HFFc6 (cell line): Measurements from ENCODE around the gene TPM3. TPM values are rescaled to one million over a fixed set of nuclear protein-coding genes. Genes with fewer than 3 reads are reported as not detected.

Experiments used
- DNase-seq: peaks from one replicate; pipeline ENCODE4 v3.0.0-alpha.2; 2018
- H3K27ac Mint-ChIP-seq: 2 replicates; pipeline ENCODE4 v1.8.0; 2020; ENCODE audit warnings: mild to moderate bottlenecking, mixed read lengths
- H3K27me3 Mint-ChIP-seq: 2 replicates; pipeline ENCODE4 v1.8.0; 2021; ENCODE audit warnings: mild to moderate bottlenecking, moderate library complexity, mixed read lengths; ENCODE audit not compliant: insufficient read depth
- H3K36me3 Mint-ChIP-seq: 2 replicates; pipeline ENCODE4 v1.8.0; 2021; ENCODE audit warnings: low read depth, mixed read lengths
- H3K4me1 Mint-ChIP-seq: 2 replicates; pipeline ENCODE4 v1.8.0; 2020; ENCODE audit warnings: low read depth, mixed read lengths
- H3K4me3 Mint-ChIP-seq: 2 replicates; pipeline ENCODE4 v1.8.0; 2020; ENCODE audit warnings: mild to moderate bottlenecking, moderate library complexity, mixed read lengths
- H3K9me3 Mint-ChIP-seq: 2 replicates; pipeline ENCODE4 v1.8.0; 2020; ENCODE audit warnings: mild to moderate bottlenecking, mixed read lengths
- CTCF ChIP-seq: fragments of 200-600 bp; sonication (generic); IDR thresholded peaks from 2 replicates; pipeline ENCODE4 v1.5.0; 2021; ENCODE audit warnings: antibody characterized with exemption, mild to moderate bottlenecking
- total RNA-seq, 6 experiments: library from RNA; stranded (reverse); fragmentation: NEBNext Ultra II Directional; extraction: Animal tissue kit (Norgen Biotek cat#: 25700); gene quantifications; 2 replicates in 1 of 6; 3 replicates in 5 of 6; pipeline ENCODE4 v1.2.3, GENCODE V29; 2021

TPM3 gene
- total RNA-seq, 6 experiments from 2014 or later, result 503 to 809 (median 701) TPM

- no peak for TF ChIP-seq CTCF
- no peak for DNase-seq
Measured at GRCh38 chr1:154186852-154187501, 4.9 kb downstream of the TPM3 start.

GRCh38 chr1:154186177-154186576, 5.7 kb downstream of the TPM3 start:
- peaks cover 19% of the 10 kb centered on the region for H3K36me3 Mint-ChIP-seq
- peak; percentile 71 for TF ChIP-seq CTCF
- no peaks in the 10 kb centered on the region; the same call in 1 of the 2 replicates for H3K9me3 Mint-ChIP-seq
- peaks cover 14% of the 10 kb centered on the region for H3K27me3 Mint-ChIP-seq
- no peak overlapping the region for H3K27ac Mint-ChIP-seq
- H3K4me1 Mint-ChIP-seq, result peaks cover 31% of the 10 kb centered on the region
- no peak overlapping the region for H3K4me3 Mint-ChIP-seq
- peak; percentile 36 for DNase-seq

More at GRCh38 chr1:154186852-154187501, 4.9 kb downstream of the TPM3 start:
- Mint-ChIP-seq H3K36me3 (peaks cover 11% of the 10 kb centered on the region), H3K9me3 (no peaks in the 10 kb centered on the region; the same call in 1 of the 2 replicates), H3K4me1 (peaks cover 29% of the 10 kb centered on the region), H3K27ac (no peak overlapping the region), H3K27me3 (peaks cover 18% of the 10 kb centered on the region), H3K4me3 (no peak overlapping the region)

- TF ChIP-seq CTCF, result no peak; the same call in 1 of the 2 replicates
- H3K4me3 Mint-ChIP-seq, result peak overlapping the region; percentile 99
- peak; percentile 97 for DNase-seq
- H3K27me3 Mint-ChIP-seq, result peaks cover 12% of the 10 kb centered on the region
- peaks cover 47% of the 10 kb centered on the region for H3K4me1 Mint-ChIP-seq
- H3K27ac Mint-ChIP-seq, result peak overlapping the region; percentile 97
- no peaks in the 10 kb centered on the region; the same call in 1 of the 2 replicates for H3K9me3 Mint-ChIP-seq
- H3K36me3 Mint-ChIP-seq, result peaks cover 40% of the 10 kb centered on the region
Measured at GRCh38 chr1:154183046-154183915, 8.6 kb downstream of the TPM3 start.

GRCh38 chr1:154182344-154183045, 9.4 kb downstream of the TPM3 start:
- H3K9me3 Mint-ChIP-seq, result no peaks in the 10 kb centered on the region; the same call in 1 of the 2 replicates
- peaks cover 42% of the 10 kb centered on the region for H3K36me3 Mint-ChIP-seq
- peak; percentile 19; the same call in 1 of the 2 replicates for TF ChIP-seq CTCF
- peak overlapping the region; percentile 97 for H3K27ac Mint-ChIP-seq
- peaks cover 9% of the 10 kb centered on the region for H3K27me3 Mint-ChIP-seq
- H3K4me1 Mint-ChIP-seq, result peaks cover 55% of the 10 kb centered on the region
- peak overlapping the region; percentile 99 for H3K4me3 Mint-ChIP-seq
- DNase-seq, result peak; percentile 70

- peaks cover 61% of the 10 kb centered on the region for H3K4me1 Mint-ChIP-seq
- peaks cover 7% of the 10 kb centered on the region for H3K27me3 Mint-ChIP-seq
- H3K36me3 Mint-ChIP-seq, result peaks cover 46% of the 10 kb centered on the region
- no peak for DNase-seq
- H3K4me3 Mint-ChIP-seq, result peak overlapping the region; percentile 99
- no peaks in the 10 kb centered on the region; the same call in 1 of the 2 replicates for H3K9me3 Mint-ChIP-seq
- no peak for TF ChIP-seq CTCF
- H3K27ac Mint-ChIP-seq, result peak overlapping the region; percentile 97
Measured at GRCh38 chr1:154181944-154182343, 10.0 kb downstream of the TPM3 start.
